Heart left ventricle (tissue), 16 donors: ENCODE data around the gene VAT1L. TPM values are rescaled to one million over a fixed set of nuclear protein-coding genes. Genes with fewer than 3 reads are reported as not detected.

ENCODE experiments used
- ATAC-seq, 4 donors: fragments of 200-7000 bp; cut with Tn5 transposase; one replicate each; pipeline ENCODE4 v1.9.1; 2020 to 2022; ENCODE audit warnings: moderate library complexity in 4 of 4, mild to moderate bottlenecking in 3 of 4, moderate number of reproducible peaks in 1 of 4
- DNase-seq, 5 donors: peaks; one replicate each; pipeline ENCODE4 v3.0.0-alpha.2; 2020
- H3K27ac ChIP-seq, 12 donors: fragments of 200-600 bp; sonication (generic) in 4 of 12; one replicate each; pipeline versions ENCODE4 v1.5.0 to v1.8.0; 2016 to 2022; ENCODE audit warnings: mild to moderate bottlenecking in 2 of 12
- H3K27me3 ChIP-seq, 9 donors: fragments of 200-600 bp; sonication (generic) in 2 of 9; one replicate each; pipeline versions ENCODE4 v1.5.1 to v1.8.0; 2016 to 2022; ENCODE audit warnings: mild to moderate bottlenecking in 3 of 9
- H3K36me3 ChIP-seq, 9 donors: fragments of 200-600 bp; sonication (generic) in 2 of 9; one replicate each; pipeline versions ENCODE4 v1.5.0 to v1.8.0; 2018 to 2022; ENCODE audit warnings: mild to moderate bottlenecking in 2 of 9
- H3K4me1 ChIP-seq, 12 donors: fragments of 200-600 bp; sonication (generic) in 4 of 12; one replicate each; pipeline versions ENCODE4 v1.5.0 to v1.8.0; 2016 to 2022; ENCODE audit warnings: mild to moderate bottlenecking in 3 of 12
- H3K4me3 ChIP-seq, 12 donors: fragments of 200-600 bp; sonication (generic) in 4 of 12; one replicate each; pipeline versions ENCODE4 v1.5.0 to v1.8.0; 2017 to 2022; ENCODE audit warnings: mild to moderate bottlenecking in 9 of 12, moderate library complexity in 4 of 12
- H3K9me3 ChIP-seq, 12 donors: fragments of 200-600 bp; sonication (generic) in 4 of 12; one replicate each; pipeline versions ENCODE4 v1.5.0 to v1.8.0; 2016 to 2022; ENCODE audit warnings: mild to moderate bottlenecking in 1 of 12
- POLR2A ChIP-seq, 2 donors: fragments of 450-650 bp; IDR thresholded peaks; one replicate each; pipeline ENCODE4 v1.6.1; 2017; ENCODE audit warnings: antibody characterized with exemption in 2 of 2, mild to moderate bottlenecking in 2 of 2, moderate library complexity in 2 of 2
- WGBS, 4 donors: extraction: QIAGEN DNeasy Blood & Tissue Kit in 2 of 4; methylation state at CpG; one replicate each; pipeline versions ENCODE4 v1.1.5 to v1.1.7; 2013 to 2018; 5-methylcytosine and 5-hydroxymethylcytosine counted together
- intact Hi-C, 10 donors: fragments of 100-400 bp; cut with DNase I; formaldehyde crosslinking; loops; one replicate each; pipeline versions ENCODE4 v1.11.1 to v1.14.2; 2022
- polyA plus RNA-seq, 2 donors: library from polyadenylated mRNA; stranded (reverse); fragments of 200-250 nt; gene quantifications; one replicate each; pipeline ENCODE4 v1.2.3, GENCODE V29; 2013
- total RNA-seq, 9 donors: library from RNA; depleted of rRNA in 2 of 9; stranded (reverse); fragments of >200 nt in 2 of 9; fragmentation: NEBNext Ultra II Directional in 3 of 9; extraction: Animal tissue kit (Norgen Biotek cat#: 25700) in 3 of 9; gene quantifications; one replicate each; pipeline versions ENCODE4 v1.1.0 to v1.2.4, GENCODE V29; 2016 to 2023
- TF ChIP-seq, protein P1 (sequence below), 12 donors: fragments of 200-600 bp; sonication (generic) in 4 of 12; IDR thresholded peaks; one replicate each; pipeline versions ENCODE4 v1.5.0 to v1.8.0; 2018 to 2022; ENCODE audit warnings: antibody characterized with exemption in 12 of 12, mild to moderate bottlenecking in 5 of 12
- donor health status: ischemic (EF 13 %, LVEDD 7.1; RV severe dilation, severe dysfunction).
- donor health status: healthy with polysubstance abuse.
- donor health status: DM: no; HTN: yes; CAD: no.
- donor health status: DM: no; HTN: no; CAD: no.
- donor health status: ischemic (EF 25% LVEDD 6.9; RV normal size, moderate dysfunction).
- donor health status: ischemic (EF 25% LVEDD 5.7; RV mildly dilated, moderate dysfunction).
- donor health status: healthy.
- donor health status: DM: yes; HTN: yes; CAD: no.
- donor health status: ischemic (EF 35%, LVEDD 5.7; RV mildly dilated, moderate dysfunction).
- donor health status: nonischemic (EF 11% LVEDD 7.7; RV severe dilation, severe dysfunction).
- donor health status: DM: yes; HTN: yes; CAD: no.
- donor health status: PGD.
- donor health status: ischemic (EF 29% LVEDD 5.4; RV normal size, mild dysfunction).
- donor health status: nonischemic (EF 23%, LVEDD 6.1; RV moderate dilation, normal function).

The VAT1L gene
- total and polyA plus RNA-seq, 11 donors: 0.32 to 57.5 (median 11.0) TPM

- Histone ChIP-seq H3K27me3 (peaks cover 0 to 30% (median 1%) of the 10 kb centered on the region in 9 donors), H3K36me3 (no peaks in the 10 kb centered on the region), H3K9me3 (no peaks in the 10 kb centered on the region), H3K27ac (no peak overlapping the region), H3K4me3 (no peak overlapping the region), H3K4me1 (peaks cover 0 to 6% (median 0%) of the 10 kb centered on the region in 12 donors)
- no peak for TF ChIP-seq POLR2A (IDR thresholded peaks at IDR 0.05)
- TF ChIP-seq, protein P1, sequence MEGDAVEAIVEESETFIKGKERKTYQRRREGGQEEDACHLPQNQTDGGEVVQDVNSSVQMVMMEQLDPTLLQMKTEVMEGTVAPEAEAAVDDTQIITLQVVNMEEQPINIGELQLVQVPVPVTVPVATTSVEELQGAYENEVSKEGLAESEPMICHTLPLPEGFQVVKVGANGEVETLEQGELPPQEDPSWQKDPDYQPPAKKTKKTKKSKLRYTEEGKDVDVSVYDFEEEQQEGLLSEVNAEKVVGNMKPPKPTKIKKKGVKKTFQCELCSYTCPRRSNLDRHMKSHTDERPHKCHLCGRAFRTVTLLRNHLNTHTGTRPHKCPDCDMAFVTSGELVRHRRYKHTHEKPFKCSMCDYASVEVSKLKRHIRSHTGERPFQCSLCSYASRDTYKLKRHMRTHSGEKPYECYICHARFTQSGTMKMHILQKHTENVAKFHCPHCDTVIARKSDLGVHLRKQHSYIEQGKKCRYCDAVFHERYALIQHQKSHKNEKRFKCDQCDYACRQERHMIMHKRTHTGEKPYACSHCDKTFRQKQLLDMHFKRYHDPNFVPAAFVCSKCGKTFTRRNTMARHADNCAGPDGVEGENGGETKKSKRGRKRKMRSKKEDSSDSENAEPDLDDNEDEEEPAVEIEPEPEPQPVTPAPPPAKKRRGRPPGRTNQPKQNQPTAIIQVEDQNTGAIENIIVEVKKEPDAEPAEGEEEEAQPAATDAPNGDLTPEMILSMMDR (IDR thresholded peaks at IDR 0.05): no peak
- ATAC-seq: no peak
- no peak for DNase-seq
- 83 to 95% (median 88%) methylated on average over 3 of the region's 3 CpGs for WGBS, 4 donors
- intact Hi-C loops: loop anchor here in 2 of 10 donors (5.0 to 10.0 kb wide), 2 partner anchors 158 to 170 kb away; no protein-coding TSS in a partner anchor
Measured at GRCh38 chr16:77794586-77794985, 6.2 kb downstream of the VAT1L start.

DNA sequence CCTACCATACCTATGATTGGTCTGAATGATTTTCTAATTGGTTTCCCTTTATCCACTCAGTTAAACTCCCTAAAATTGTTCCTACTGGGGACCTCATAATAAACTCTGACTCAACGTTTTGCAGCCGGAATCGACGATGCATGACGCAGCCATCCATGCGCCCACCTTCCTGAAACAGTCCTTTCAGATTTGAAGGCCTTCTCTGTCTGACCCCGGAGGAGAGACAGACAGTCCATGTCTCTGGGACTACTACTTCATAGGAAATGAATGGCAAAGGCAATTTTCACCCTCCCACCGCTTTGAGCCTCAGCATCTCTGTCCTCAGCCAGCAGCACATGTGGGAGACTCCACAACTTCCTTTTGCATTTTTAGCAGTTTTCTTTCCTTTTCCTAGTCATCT, 13.5 kb downstream of the VAT1L start:
- no peak for DNase-seq
- Histone ChIP-seq H3K36me3 (no peaks in the 10 kb centered on the region), H3K9me3 (no peaks in the 10 kb centered on the region), H3K27me3 (peaks cover 0 to 1% (median 0%) of the 10 kb centered on the region in 9 donors), H3K4me3 (no peak overlapping the region), H3K27ac (no peak overlapping the region), H3K4me1 (peaks cover 0 to 5% (median 0%) of the 10 kb centered on the region in 12 donors)
- intact Hi-C loops: loop anchor here in 1 of 10 donors (5.0 kb wide), 1 partner anchor 160 kb away; no protein-coding TSS in a partner anchor
- TF ChIP-seq, protein P1 (IDR thresholded peaks at IDR 0.05): no peak
- no peak for TF ChIP-seq POLR2A (IDR thresholded peaks at IDR 0.05)
- ATAC-seq: no peak
- 83 to 89% (median 88%) methylated on average over 8 of the region's 8 CpGs for WGBS, 4 donors

DNA sequence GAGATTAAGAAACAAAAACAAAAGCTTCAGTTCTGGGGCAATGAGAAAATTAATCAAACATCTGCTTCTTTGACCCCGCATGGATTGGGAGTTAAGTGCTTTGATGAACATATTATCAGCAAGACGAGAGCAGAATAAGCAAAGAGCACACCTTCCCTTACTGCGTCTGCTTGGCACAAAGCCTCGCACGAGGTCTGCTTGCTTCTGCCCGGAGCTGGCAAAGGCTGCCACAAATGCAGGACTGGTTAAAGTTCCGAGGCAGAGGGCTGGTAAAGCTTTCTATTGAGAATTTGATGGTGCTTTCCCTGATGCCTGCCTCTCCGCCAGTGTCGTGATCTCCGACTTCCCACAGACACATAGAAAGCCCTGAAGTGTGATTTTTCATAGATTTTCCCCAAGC, 17.0 kb downstream of the VAT1L start:
- Histone ChIP-seq H3K4me1 (peaks cover 0 to 5% (median 0%) of the 10 kb centered on the region in 12 donors), H3K27me3 (no peaks in the 10 kb centered on the region), H3K9me3 (no peaks in the 10 kb centered on the region), H3K27ac (peak overlapping the region in 2 of 12 donors; percentile 42 to 44), H3K36me3 (no peaks in the 10 kb centered on the region), H3K4me3 (no peak overlapping the region)
- DNase-seq (peak in 4 of 5 donors; percentile 32 to 76 (median 58)), ATAC-seq (peak; percentile 63 to 94 (median 74))
- no peak for TF ChIP-seq POLR2A (IDR thresholded peaks at IDR 0.05)
- TF ChIP-seq, protein P1 (IDR thresholded peaks at IDR 0.05): no peak
- intact Hi-C loops: no loop called here
- WGBS, 4 donors: 38 to 58% (median 48%) methylated on average over 10 of the region's 10 CpGs

DNA sequence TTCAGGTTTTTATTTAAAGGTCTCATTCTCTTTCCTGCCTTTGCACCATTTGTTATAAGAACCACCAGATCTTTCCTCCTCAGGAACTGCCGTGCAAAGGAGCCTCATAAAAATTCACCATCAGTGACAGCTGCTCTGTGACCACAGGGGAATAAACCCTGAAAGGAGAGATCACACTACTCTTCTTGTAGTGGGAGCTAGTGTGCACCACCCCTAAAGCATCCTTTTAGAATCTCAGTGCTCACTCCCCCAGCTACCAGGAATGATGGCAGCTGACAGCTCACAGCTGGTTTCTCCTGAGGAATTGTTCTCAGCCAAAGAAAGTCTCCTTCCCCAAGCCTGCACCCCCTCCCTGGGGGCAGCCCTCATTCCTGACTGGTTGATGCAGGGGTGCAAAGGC, 18.7 kb downstream of the VAT1L start:
- 64 to 79% (median 72%) methylated on average over 1 of the region's 1 CpG for WGBS, 4 donors
- H3K9me3 ChIP-seq: no peaks in the 10 kb centered on the region
- H3K27ac ChIP-seq: no peak overlapping the region
- no peak for TF ChIP-seq POLR2A (IDR thresholded peaks at IDR 0.05)
- DNase-seq (no peak), ATAC-seq (no peak)
- H3K27me3 ChIP-seq: no peaks in the 10 kb centered on the region
- H3K4me1 ChIP-seq: peaks cover 0 to 5% (median 0%) of the 10 kb centered on the region in 12 donors
- intact Hi-C loops: no loop called here
- H3K36me3 ChIP-seq: no peaks in the 10 kb centered on the region
- H3K4me3 ChIP-seq: no peak overlapping the region
